ENCODE results near the gene CYB561. TPM values are rescaled to one million over a fixed set of nuclear protein-coding genes. Genes with fewer than 3 reads are reported as not detected.
A peak's percentile ranks its signal among the peaks of the same experiment; 100 is the strongest.

The CYB561 gene
- total and polyA plus RNA-seq, 2 donors (not counting 3 experiments of a cell fraction or from before 2014, with no cell fraction given), result 34.9 to 71.1 TPM

DNA sequence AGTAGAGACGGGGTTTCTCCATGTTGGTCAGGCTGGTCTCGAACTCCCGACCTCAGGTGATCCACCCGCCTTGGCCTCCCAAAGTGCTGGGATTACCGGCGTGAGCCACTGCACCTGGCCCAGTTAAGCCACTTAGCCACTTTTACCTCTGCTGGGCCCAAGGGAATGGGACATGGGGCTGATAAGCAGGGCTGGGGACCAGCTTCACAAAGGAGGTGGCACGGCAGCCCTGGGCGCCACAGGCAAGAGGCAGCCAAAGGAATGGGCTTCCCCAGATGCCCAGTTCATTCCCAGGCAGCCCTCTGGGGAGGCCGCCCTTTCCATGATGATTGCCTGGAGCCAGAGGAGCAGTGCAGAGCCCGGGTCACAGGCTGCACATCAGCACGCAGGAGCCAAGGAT lies 5.0 kb upstream of the CYB561 start:
- Histone ChIP-seq H3K36me3 (ENCODE audit: control insufficient read depth in 2 of 2, extremely low read depth in 1 of 2, insufficient read depth in 2 of 2, low read length in 2 of 2) (no peaks in the 10 kb centered on the region), H3K79me2 (ENCODE audit: control insufficient read depth, insufficient read depth, low read length) (no peaks in the 10 kb centered on the region), H3K9ac (replicated peaks; ENCODE audit: extremely low read depth, insufficient read depth, low read length) (no peak overlapping the region), H3K9me1 (replicated peaks; ENCODE audit: control insufficient read depth, extremely low read depth, insufficient read depth, low read length) (no peaks in the 10 kb centered on the region), H3K9me3 (replicated peaks; ENCODE audit: control insufficient read depth, insufficient read depth, low read length) (no peaks in the 10 kb centered on the region), H3K27ac (ENCODE audit: insufficient read depth, low read depth, low read length) (peak overlapping the region; percentile 72), H3K4me3 (replicated peaks in 1 of 3; ENCODE audit: insufficient read depth in 1 of 3, low read depth in 1 of 3, low read length in 3 of 3) (no peak overlapping the region), H3K4me1 (ENCODE audit: control insufficient read depth, extremely low read depth, insufficient read depth, low read length) (peaks cover 52% of the 10 kb centered on the region), H3K27me3 (ENCODE audit: control insufficient read depth in 2 of 2, insufficient read depth in 2 of 2, low read length in 2 of 2) (no peaks in the 10 kb centered on the region), H4K20me1 (replicated peaks; ENCODE audit: control insufficient read depth, extremely low read depth, insufficient read depth, low read length) (no peaks in the 10 kb centered on the region), H3K4me2 (ENCODE audit: insufficient read depth, low read length) (no peak overlapping the region), H2AFZ (ENCODE audit: low read depth, low read length) (no peak overlapping the region)
- FAIRE-seq (no peak), DNase-seq (ENCODE audit: low read depth, low spot score) (no peak)
- TSS peak; percentile 37 for BruUV-seq (replicated peaks)
- TF ChIP-seq POLR2A (IDR thresholded peaks at IDR 0.05; ENCODE audit: low read depth, low read length) (no peak), JUN (IDR thresholded peaks at IDR 0.05; ENCODE audit: borderline replicate concordance, insufficient read depth, insufficient read length, low read depth) (no peak), MYC (IDR thresholded peaks at IDR 0.05; ENCODE audit: low read depth, low read length) (no peak), EZH2 (IDR thresholded peaks at IDR 0.05; ENCODE audit: borderline replicate concordance, low read depth, low read length, severe bottlenecking) (no peak), POLR2AphosphoS5 (IDR thresholded peaks at IDR 0.05; ENCODE audit: insufficient read depth, low read depth, low read length) (no peak), GATA2 (IDR thresholded peaks at IDR 0.05; ENCODE audit: insufficient read depth, insufficient read length, low read depth, low read length) (no peak), FOS (IDR thresholded peaks at IDR 0.05; ENCODE audit: borderline replicate concordance, insufficient read depth, low read length) (no peak)
- TF ChIP-seq, protein P1, sequence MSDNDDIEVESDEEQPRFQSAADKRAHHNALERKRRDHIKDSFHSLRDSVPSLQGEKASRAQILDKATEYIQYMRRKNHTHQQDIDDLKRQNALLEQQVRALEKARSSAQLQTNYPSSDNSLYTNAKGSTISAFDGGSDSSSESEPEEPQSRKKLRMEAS (IDR thresholded peaks at IDR 0.05; ENCODE audit: insufficient read depth, insufficient read length), result no peak
- TF ChIP-seq, protein P2, sequence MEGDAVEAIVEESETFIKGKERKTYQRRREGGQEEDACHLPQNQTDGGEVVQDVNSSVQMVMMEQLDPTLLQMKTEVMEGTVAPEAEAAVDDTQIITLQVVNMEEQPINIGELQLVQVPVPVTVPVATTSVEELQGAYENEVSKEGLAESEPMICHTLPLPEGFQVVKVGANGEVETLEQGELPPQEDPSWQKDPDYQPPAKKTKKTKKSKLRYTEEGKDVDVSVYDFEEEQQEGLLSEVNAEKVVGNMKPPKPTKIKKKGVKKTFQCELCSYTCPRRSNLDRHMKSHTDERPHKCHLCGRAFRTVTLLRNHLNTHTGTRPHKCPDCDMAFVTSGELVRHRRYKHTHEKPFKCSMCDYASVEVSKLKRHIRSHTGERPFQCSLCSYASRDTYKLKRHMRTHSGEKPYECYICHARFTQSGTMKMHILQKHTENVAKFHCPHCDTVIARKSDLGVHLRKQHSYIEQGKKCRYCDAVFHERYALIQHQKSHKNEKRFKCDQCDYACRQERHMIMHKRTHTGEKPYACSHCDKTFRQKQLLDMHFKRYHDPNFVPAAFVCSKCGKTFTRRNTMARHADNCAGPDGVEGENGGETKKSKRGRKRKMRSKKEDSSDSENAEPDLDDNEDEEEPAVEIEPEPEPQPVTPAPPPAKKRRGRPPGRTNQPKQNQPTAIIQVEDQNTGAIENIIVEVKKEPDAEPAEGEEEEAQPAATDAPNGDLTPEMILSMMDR (IDR thresholded peaks at IDR 0.05; ENCODE audit: extremely low read depth in 1 of 2, insufficient read depth in 1 of 2, low read depth in 1 of 2, low read length in 2 of 2), result no peak
- intact Hi-C loops (cut with micrococcal nuclease), result no loop called here
- POLR2A ChIA-PET, result no interaction called here
- dilution Hi-C loops (cut with MboI; ENCODE audit: extremely low pct_ligation_motif_present, low sequenced_read_pairs), result no loop called here
- CTCF ChIA-PET, result interaction anchor here (1.7 to 5.1 kb wide), 3 partner anchors 17 to 27 kb away, joined by 4 to 25 read pairs (median 21); partner anchors contain the start of gene ACE

Measured in endothelial cell of umbilical vein (primary cell).